H1 (cell line): ENCODE measurements around the gene C3orf49. TPM values are rescaled to one million over a fixed set of nuclear protein-coding genes. Genes with fewer than 3 reads are reported as not detected.

Source experiments
- FOSL1 ChIP-seq: IDR thresholded peaks from 2 replicates; pipeline ENCODE4 v1.6.1; 2011; ENCODE audit warnings: mild to moderate bottlenecking, low read depth, low read length, moderate library complexity; ENCODE audit not compliant: insufficient read depth
- JUND ChIP-seq: IDR thresholded peaks from 2 replicates; pipeline ENCODE4 v1.6.1; 2011; ENCODE audit warnings: mild to moderate bottlenecking, improper control_type of control experiment, low read length
- RAD21 ChIP-seq, 2 experiments: IDR thresholded peaks in 1 of 2; conservative IDR thresholded peaks in 1 of 2; 2 replicates each; pipeline ENCODE4 v1.6.1; 2011; ENCODE audit warnings: low read depth in 2 of 2, low read length in 2 of 2, improper control_type of control experiment in 1 of 2, inconsistent platforms in 1 of 2, mild to moderate bottlenecking in 1 of 2, moderate library complexity in 1 of 2
- RNF2 ChIP-seq: fragments of 200-900, 300-1000 bp; sonication (generic); IDR thresholded peaks from 2 replicates; pipeline ENCODE4 v1.7.1; 2016; ENCODE audit warnings: borderline replicate concordance, low read depth, mild to moderate bottlenecking, antibody characterized with exemption, low read length; ENCODE audit not compliant: poor library complexity, severe bottlenecking; ENCODE audit errors: missing control alignments
- SAP30 ChIP-seq: fragments of 300-600 bp; sonication (generic); IDR thresholded peaks from 2 replicates; pipeline ENCODE4 v1.7.1; 2012; ENCODE audit warnings: low read length, moderate library complexity, mild to moderate bottlenecking, inconsistent platforms; ENCODE audit not compliant: insufficient read depth, insufficient replicate concordance
- TAF1 ChIP-seq: IDR thresholded peaks from 2 replicates; pipeline ENCODE4 v1.6.1; 2011; ENCODE audit warnings: mild to moderate bottlenecking, low read depth, low read length
- polyA plus RNA-seq, 7 experiments: library from polyadenylated mRNA; depleted of rRNA in 3 of 7; stranded (reverse) in 5 of 7; unstranded in 2 of 7; fragments of >200 nt in 5 of 7; fragments of 200-250 nt in 2 of 7; gene quantifications; 1 replicate in 5 of 7; 2 replicates in 1 of 7; 4 replicates in 1 of 7; pipeline versions ENCODE4 v1.2.1 to v1.2.3, GENCODE V29; 2011 to 2013; ENCODE audit warnings: missing spikeins in 2 of 7, mixed read lengths in 2 of 7
- total RNA-seq: library from RNA; stranded (reverse); fragmentation: NEBNext Ultra II Directional; extraction: Animal tissue kit (Norgen Biotek cat#: 25700); gene quantifications from 2 replicates; pipeline ENCODE4 v1.2.1, GENCODE V29; 2021

Gene C3orf49
- total and polyA plus RNA-seq, 2 of the 8 experiments (the other 6 are each of a cell fraction or from before 2014, with no cell fraction given), result not detected

DNA sequence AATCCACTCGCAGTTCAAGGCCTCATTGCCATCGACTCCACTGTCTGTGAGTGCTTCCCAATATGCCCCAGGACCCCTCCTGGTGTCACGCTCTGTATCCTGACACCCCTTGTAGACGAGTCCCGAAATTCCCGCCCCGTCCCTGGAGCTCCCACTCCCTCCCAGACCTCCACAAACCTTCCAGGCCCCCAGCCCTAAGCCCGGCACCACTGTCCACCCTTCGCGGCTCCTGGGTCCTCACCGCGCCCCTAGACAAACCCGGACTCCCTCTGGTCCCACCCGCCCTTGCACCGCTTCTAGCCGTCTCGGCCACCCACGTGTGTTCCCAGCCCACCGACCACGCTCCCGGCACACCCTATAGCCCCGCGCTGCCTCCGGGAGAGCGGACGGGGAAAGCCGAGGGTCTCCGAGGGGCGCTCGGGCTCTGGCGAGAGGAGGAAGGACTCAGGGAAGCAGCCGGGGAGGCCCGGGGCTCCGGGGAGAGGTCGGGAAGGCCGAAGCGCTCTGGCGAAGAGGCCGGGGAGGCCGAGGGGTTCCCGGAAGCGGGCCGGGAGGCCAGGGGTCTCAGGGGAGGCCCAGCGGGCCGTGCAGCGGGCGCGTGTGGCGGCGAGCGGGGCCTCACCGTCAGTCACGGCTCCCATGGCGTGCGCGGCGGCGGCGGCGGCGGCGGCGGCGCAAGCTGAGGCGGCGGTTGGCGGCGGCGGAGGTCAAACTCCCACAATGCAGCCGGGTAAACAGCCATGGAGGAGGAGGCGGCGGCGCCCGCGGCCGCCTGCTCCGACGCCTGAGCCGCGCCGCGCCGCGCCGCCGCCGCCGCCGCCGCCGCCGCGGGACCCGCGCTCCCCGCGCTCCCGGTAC lies 44.3 kb downstream of the C3orf49 start, which contains the start of the genes ATXN7 and THOC7 (continued):
- TF ChIP-seq SAP30 (no peak), JUND (no peak), RNF2 (no peak), TAF1 (peak; percentile 56; the same call in 1 of the 2 replicates), FOSL1 (no peak), RAD21 (IDR thresholded peaks at IDR 0.05 in 1 of 2, conservative IDR thresholded peaks at IDR 0.05 in 1 of 2; ENCODE audit: low read depth in 2 of 2, low read length in 2 of 2) (no peak)
